ENCODE data around the gene DPP7.

- TF ChIP-seq CTCF (IDR thresholded peaks at IDR 0.05) (no peak), POLR2A (IDR thresholded peaks at IDR 0.05) (no peak)
Observed at GRCh38 chr9:137107982-137108381, 6.6 kb downstream of the DPP7 start.
